Measurements from ENCODE around the gene OR52A1. TPM values are rescaled to one million over a fixed set of nuclear protein-coding genes. Genes with fewer than 3 reads are reported as not detected.

OR52A1 gene
- total RNA-seq, 4 donors from 2014 or later: not detected

- H3K27me3 ChIP-seq: no peaks in the 10 kb centered on the region
- 88% methylated on average over 8 of the region's 8 CpGs for WGBS
- DNase-seq (ENCODE audit: low spot score in 2 of 2): no peak
- no peaks in the 10 kb centered on the region for H3K9me3 ChIP-seq
- no peak overlapping the region for H3K27ac ChIP-seq
- no peak overlapping the region for H3K4me3 ChIP-seq
- no peaks in the 10 kb centered on the region for H3K36me3 ChIP-seq
- no peaks in the 10 kb centered on the region for H3K4me1 ChIP-seq
- TF ChIP-seq EP300 (IDR thresholded peaks at IDR 0.05) (no peak), POLR2A (IDR thresholded peaks at IDR 0.05) (no peak), POLR2AphosphoS5 (IDR thresholded peaks at IDR 0.05) (no peak)
- TF ChIP-seq, protein P1, sequence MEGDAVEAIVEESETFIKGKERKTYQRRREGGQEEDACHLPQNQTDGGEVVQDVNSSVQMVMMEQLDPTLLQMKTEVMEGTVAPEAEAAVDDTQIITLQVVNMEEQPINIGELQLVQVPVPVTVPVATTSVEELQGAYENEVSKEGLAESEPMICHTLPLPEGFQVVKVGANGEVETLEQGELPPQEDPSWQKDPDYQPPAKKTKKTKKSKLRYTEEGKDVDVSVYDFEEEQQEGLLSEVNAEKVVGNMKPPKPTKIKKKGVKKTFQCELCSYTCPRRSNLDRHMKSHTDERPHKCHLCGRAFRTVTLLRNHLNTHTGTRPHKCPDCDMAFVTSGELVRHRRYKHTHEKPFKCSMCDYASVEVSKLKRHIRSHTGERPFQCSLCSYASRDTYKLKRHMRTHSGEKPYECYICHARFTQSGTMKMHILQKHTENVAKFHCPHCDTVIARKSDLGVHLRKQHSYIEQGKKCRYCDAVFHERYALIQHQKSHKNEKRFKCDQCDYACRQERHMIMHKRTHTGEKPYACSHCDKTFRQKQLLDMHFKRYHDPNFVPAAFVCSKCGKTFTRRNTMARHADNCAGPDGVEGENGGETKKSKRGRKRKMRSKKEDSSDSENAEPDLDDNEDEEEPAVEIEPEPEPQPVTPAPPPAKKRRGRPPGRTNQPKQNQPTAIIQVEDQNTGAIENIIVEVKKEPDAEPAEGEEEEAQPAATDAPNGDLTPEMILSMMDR (IDR thresholded peaks at IDR 0.05): no peak
These were observed 22.8 kb downstream of the OR52A1 start for GRCh38 chr11:5131584-5132335.

DNA sequence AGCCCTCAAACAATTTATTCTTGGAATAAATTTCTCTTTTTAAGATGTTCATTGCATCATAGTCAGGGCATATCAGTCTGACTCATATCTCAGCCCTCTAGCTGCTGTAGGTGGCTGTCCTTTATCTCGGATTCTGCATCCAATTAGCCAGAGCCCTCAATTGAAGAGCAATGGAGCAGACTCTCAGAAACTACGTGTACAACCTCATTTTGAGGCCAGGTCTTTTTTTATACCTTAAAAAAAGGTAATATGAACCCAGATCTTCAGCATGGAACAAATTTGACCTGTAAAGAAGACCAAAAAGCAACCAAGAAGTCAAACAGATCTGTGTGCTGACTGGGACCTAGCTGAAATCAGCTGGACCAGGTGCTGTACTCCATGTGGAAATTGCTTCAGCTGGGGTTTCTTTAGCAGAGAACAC is 25.1 kb downstream of the OR52A1 start:
- Histone ChIP-seq H3K4me3 (no peak overlapping the region), H3K27me3 (no peaks in the 10 kb centered on the region), H3K4me1 (no peaks in the 10 kb centered on the region), H3K27ac (no peak overlapping the region), H3K36me3 (no peaks in the 10 kb centered on the region), H3K9me3 (no peaks in the 10 kb centered on the region)
- 52% methylated on average over 2 of the region's 2 CpGs for WGBS
- TF ChIP-seq POLR2A (IDR thresholded peaks at IDR 0.05) (no peak), EP300 (IDR thresholded peaks at IDR 0.05) (no peak), POLR2AphosphoS5 (IDR thresholded peaks at IDR 0.05) (no peak)
- TF ChIP-seq, protein P1 (IDR thresholded peaks at IDR 0.05): no peak
- no peak for DNase-seq (ENCODE audit: low spot score in 2 of 2)

DNA sequence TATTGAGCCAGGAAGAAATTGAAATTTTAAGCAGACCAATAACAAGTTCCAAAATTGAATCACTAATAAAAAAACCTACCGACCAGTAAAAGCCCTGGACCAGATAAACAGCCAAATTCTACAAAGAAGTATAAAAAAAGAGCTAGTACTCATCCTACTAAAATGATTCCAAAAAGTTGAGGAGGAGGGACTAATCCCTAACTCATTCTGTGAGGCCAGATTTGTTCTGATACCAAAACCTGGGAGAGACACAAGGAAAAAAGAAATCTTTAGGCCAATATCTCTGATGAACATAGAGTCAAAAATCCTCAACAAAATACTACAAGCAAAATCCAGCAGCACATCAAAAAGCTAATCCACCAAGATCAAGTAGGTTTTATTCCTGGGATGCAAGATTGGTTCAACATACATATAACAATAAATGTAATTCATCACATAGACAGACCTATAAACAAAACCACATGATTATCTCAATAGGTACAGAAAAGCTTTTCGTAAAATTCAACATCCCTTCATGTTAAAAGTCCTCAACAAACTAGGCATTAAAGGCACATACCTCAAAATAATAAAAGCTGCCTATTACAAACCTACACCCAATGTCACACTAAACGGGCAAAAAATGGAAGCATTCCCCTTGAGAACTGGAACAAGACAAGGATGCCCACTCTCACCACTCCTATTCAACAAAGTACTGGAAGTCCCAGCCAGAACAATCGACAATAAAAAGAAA is 29.5 kb downstream of the OR52A1 start:
- TF ChIP-seq POLR2A (IDR thresholded peaks at IDR 0.05): no peak
- TF ChIP-seq POLR2AphosphoS5 (IDR thresholded peaks at IDR 0.05): no peak
- TF ChIP-seq, protein P1 (IDR thresholded peaks at IDR 0.05): no peak
- TF ChIP-seq EP300 (IDR thresholded peaks at IDR 0.05): no peak
- Histone ChIP-seq H3K4me3 (no peak overlapping the region), H3K27me3 (no peaks in the 10 kb centered on the region), H3K27ac (no peak overlapping the region), H3K9me3 (no peaks in the 10 kb centered on the region), H3K36me3 (no peaks in the 10 kb centered on the region), H3K4me1 (no peaks in the 10 kb centered on the region)
- no peak for DNase-seq (ENCODE audit: low spot score in 2 of 2)
- WGBS: 67% methylated on average over 4 of the region's 4 CpGs

DNA sequence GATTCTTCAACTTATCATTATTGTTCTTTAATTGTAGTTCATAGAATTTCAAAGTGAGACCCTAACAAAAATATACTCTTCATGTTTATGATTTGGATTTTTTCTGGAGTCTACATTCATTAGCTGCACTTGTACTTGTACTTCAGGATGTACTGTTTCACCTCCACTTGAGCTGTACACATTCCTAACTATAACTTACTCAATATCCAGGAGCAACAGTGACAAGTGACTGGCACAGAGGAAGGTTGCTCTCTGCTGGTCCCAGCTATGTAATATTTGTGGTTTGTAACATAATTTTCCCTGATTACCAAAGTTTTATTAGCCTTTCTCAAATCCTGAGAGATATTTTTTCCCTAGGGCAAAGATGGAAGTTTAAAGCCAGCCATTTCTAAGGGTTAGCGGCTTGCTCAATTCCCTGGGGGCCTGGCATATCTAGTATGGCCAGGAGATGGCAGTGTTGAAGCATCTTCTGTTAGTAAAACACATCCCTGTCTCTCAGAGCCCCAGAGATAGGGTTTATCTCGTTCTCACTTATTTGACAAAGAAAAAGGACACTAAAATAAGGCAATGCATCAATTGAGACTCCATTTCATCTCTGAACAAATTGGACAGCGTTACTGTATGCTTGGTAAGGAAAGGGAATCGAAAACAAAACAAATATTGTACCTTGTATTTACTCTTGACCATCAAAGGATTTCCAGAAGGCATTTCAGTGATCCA is 30.6 kb downstream of the OR52A1 start:
- Histone ChIP-seq H3K36me3 (no peaks in the 10 kb centered on the region), H3K27me3 (no peaks in the 10 kb centered on the region), H3K4me1 (no peaks in the 10 kb centered on the region), H3K9me3 (no peaks in the 10 kb centered on the region), H3K27ac (no peak overlapping the region), H3K4me3 (no peak overlapping the region)
- TF ChIP-seq POLR2A (IDR thresholded peaks at IDR 0.05): no peak
- no peak for TF ChIP-seq POLR2AphosphoS5 (IDR thresholded peaks at IDR 0.05)
- TF ChIP-seq, protein P1 (IDR thresholded peaks at IDR 0.05): peak; percentile 35 to 68
- no peak for TF ChIP-seq EP300 (IDR thresholded peaks at IDR 0.05)
- 8% methylated on average over 4 of the region's 4 CpGs for WGBS
- DNase-seq (ENCODE audit: low spot score in 2 of 2): peak in 1 of 2 donors; percentile 59

DNA sequence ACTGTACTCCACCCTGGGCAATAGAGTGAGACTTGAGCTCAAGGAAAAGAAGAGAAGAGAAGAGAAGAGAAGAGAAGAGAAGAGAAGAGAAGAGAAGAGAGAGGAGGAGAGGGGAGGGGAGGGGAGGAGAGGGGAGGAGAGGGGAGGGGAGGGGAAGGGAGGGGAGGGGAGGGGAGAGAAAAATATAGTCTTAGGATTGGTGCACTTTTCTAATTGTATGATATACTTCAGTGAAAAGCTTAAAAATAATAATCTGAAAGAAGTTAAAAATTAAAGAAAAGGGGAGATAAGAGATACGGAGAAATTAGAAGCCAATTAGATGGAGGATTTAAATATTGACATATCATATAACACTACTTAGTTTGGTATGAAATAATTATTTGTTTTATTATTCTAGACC is 35.7 kb downstream of the OR52A1 start:
- Histone ChIP-seq H3K9me3 (no peaks in the 10 kb centered on the region), H3K4me1 (no peaks in the 10 kb centered on the region), H3K4me3 (no peak overlapping the region), H3K36me3 (no peaks in the 10 kb centered on the region), H3K27me3 (no peaks in the 10 kb centered on the region), H3K27ac (no peak overlapping the region)
- 89% methylated on average over 1 of the region's 1 CpG for WGBS
- DNase-seq (ENCODE audit: low spot score in 2 of 2): no peak
- TF ChIP-seq EP300 (IDR thresholded peaks at IDR 0.05): no peak
- TF ChIP-seq POLR2A (IDR thresholded peaks at IDR 0.05): no peak
- TF ChIP-seq, protein P1 (IDR thresholded peaks at IDR 0.05): no peak
- no peak for TF ChIP-seq POLR2AphosphoS5 (IDR thresholded peaks at IDR 0.05)

All from suprapubic skin (tissue), 4 donors.